HEK293 (cell line): ENCODE data around the gene ORC1.

Experiments used
- FEZF1 ChIP-seq: fragments of 450-650 bp; formaldehyde crosslinking; IDR thresholded peaks from 2 replicates; pipeline ENCODE4 v1.5.1; 2016; ENCODE audit warnings: missing biosample characterization, missing genetic modification characterization
- GLIS2 ChIP-seq: fragments of 450-650 bp; formaldehyde crosslinking; IDR thresholded peaks from 2 replicates; pipeline ENCODE4 v1.5.1; 2016; ENCODE audit warnings: missing biosample characterization, missing genetic modification characterization
- HOXA7 ChIP-seq: sonication (generic); formaldehyde crosslinking; IDR thresholded peaks from 2 replicates; pipeline ENCODE4 v1.8.1; 2022; ENCODE audit warnings: missing genetic modification reagents, borderline replicate concordance
- KLF10 ChIP-seq: fragments of 450-650 bp; IDR thresholded peaks from 2 replicates; pipeline ENCODE4 v1.5.1; 2018; ENCODE audit warnings: missing biosample characterization, mild to moderate bottlenecking, missing genetic modification characterization
- OSR2 ChIP-seq: fragments of 450-650 bp; formaldehyde crosslinking; IDR thresholded peaks from 2 replicates; pipeline ENCODE4 v1.5.1; 2016; ENCODE audit warnings: missing biosample characterization, missing genetic modification characterization
- OVOL3 ChIP-seq: fragments of 450-650 bp; formaldehyde crosslinking; IDR thresholded peaks from 2 replicates; pipeline ENCODE4 v1.5.1; 2016; ENCODE audit warnings: missing biosample characterization, missing genetic modification characterization
- PATZ1 ChIP-seq: fragments of 450-650 bp; formaldehyde crosslinking; IDR thresholded peaks from 2 replicates; pipeline ENCODE4 v1.5.1; 2016; ENCODE audit warnings: missing biosample characterization, missing genetic modification characterization
- SETDB1 ChIP-seq: IDR thresholded peaks from one replicate; pipeline ENCODE4 v1.6.1; 2017; ENCODE audit warnings: mild to moderate bottlenecking, low read length, moderate library complexity, mixed read lengths; ENCODE audit not compliant: insufficient read length
- YY1 ChIP-seq: fragments of 450-650 bp; formaldehyde crosslinking; IDR thresholded peaks from 2 replicates; pipeline ENCODE4 v1.5.1; 2018; ENCODE audit warnings: missing biosample characterization, missing genetic modification characterization
- YY2 ChIP-seq: fragments of 450-650 bp; formaldehyde crosslinking; IDR thresholded peaks from 2 replicates; pipeline ENCODE4 v1.5.1; 2016; ENCODE audit warnings: missing biosample characterization, missing genetic modification characterization
- ZBTB26 ChIP-seq: fragments of 450-650 bp; formaldehyde crosslinking; optimal IDR thresholded peaks from 2 replicates; pipeline ENCODE3; 2016; ENCODE audit warnings: missing biosample characterization, mild to moderate bottlenecking, missing genetic modification characterization
- ZBTB7A ChIP-seq: fragments of 450-650 bp; formaldehyde crosslinking; IDR thresholded peaks from 2 replicates; pipeline ENCODE4 v1.5.1; 2016; ENCODE audit warnings: low read depth, missing biosample characterization, missing genetic modification characterization
- ZNF202 ChIP-seq: fragments of 450-650 bp; formaldehyde crosslinking; IDR thresholded peaks from 2 replicates; pipeline ENCODE4 v1.5.1; 2016; ENCODE audit warnings: missing biosample characterization, missing genetic modification characterization, borderline replicate concordance
- ZNF23 ChIP-seq: fragments of 450-650 bp; formaldehyde crosslinking; IDR thresholded peaks from 2 replicates; pipeline ENCODE4 v1.5.1; 2016; ENCODE audit warnings: missing biosample characterization, missing genetic modification characterization, borderline replicate concordance
- ZNF416 ChIP-seq: fragments of 450-650 bp; formaldehyde crosslinking; IDR thresholded peaks from 2 replicates; pipeline ENCODE4 v1.5.1; 2016; ENCODE audit warnings: missing biosample characterization, missing genetic modification characterization
- ZNF529 ChIP-seq: fragments of 450-650 bp; formaldehyde crosslinking; IDR thresholded peaks from 2 replicates; pipeline ENCODE4 v1.5.1; 2017; ENCODE audit warnings: missing genetic modification characterization, missing biosample characterization; ENCODE audit not compliant: insufficient replicate concordance
- ZNF530 ChIP-seq: fragments of 450-650 bp; formaldehyde crosslinking; IDR thresholded peaks from 2 replicates; pipeline ENCODE4 v1.5.1; 2016; ENCODE audit warnings: low read depth, missing biosample characterization, missing genetic modification characterization
- ZNF626 ChIP-seq: fragments of 450-650 bp; sonication (Bioruptor Pico); formaldehyde crosslinking; IDR thresholded peaks from 2 replicates; pipeline ENCODE4 v1.5.1; 2018; ENCODE audit warnings: missing biosample characterization, missing genetic modification characterization, inconsistent platforms
- ZNF701 ChIP-seq: fragments of 450-650 bp; formaldehyde crosslinking; IDR thresholded peaks from 2 replicates; pipeline ENCODE4 v1.5.1; 2016; ENCODE audit warnings: missing biosample characterization, missing genetic modification characterization
- ZNF792 ChIP-seq: fragments of 450-650 bp; formaldehyde crosslinking; IDR thresholded peaks from 2 replicates; pipeline ENCODE4 v1.5.1; 2016; ENCODE audit warnings: missing biosample characterization, missing genetic modification characterization
- ZNF837 ChIP-seq: fragments of 450-650 bp; formaldehyde crosslinking; IDR thresholded peaks from 2 replicates; pipeline ENCODE4 v1.5.1; 2016; ENCODE audit warnings: missing biosample characterization, missing genetic modification characterization
- ZSCAN16 ChIP-seq: fragments of 450-650 bp; formaldehyde crosslinking; IDR thresholded peaks from 2 replicates; pipeline ENCODE4 v1.5.1; 2016; ENCODE audit warnings: missing biosample characterization, missing genetic modification characterization
- TF ChIP-seq, protein P1 (sequence below): sonication (generic); formaldehyde crosslinking; IDR thresholded peaks from 2 replicates; pipeline ENCODE4 v1.8.1; 2022; ENCODE audit warnings: mild to moderate bottlenecking, moderate library complexity, missing genetic modification reagents
- TF ChIP-seq, protein P2 (sequence below): fragments of 450-650 bp; formaldehyde crosslinking; IDR thresholded peaks from 2 replicates; pipeline ENCODE4 v1.5.1; 2016; ENCODE audit warnings: missing biosample characterization, missing genetic modification characterization
- TF ChIP-seq, protein P3 (sequence below): fragments of 450-650 bp; formaldehyde crosslinking; conservative IDR thresholded peaks from 2 replicates; pipeline ENCODE4 v1.5.1; 2016; ENCODE audit warnings: low read depth, missing biosample characterization, missing genetic modification characterization
- TF ChIP-seq, protein P4 (sequence below): fragments of 450-650 bp; formaldehyde crosslinking; IDR thresholded peaks from 2 replicates; pipeline ENCODE4 v1.5.1; 2017; ENCODE audit warnings: missing biosample characterization, mild to moderate bottlenecking, missing genetic modification characterization, moderate library complexity

The ORC1 gene

GRCh38 chr1:52365746-52366516, 38.3 kb downstream of the ORC1 start, which contains the start of gene CC2D1B (continued):
- no peak for TF ChIP-seq ZNF530 (tag by site-specific recombination)
- no peak for TF ChIP-seq ZNF202 (tag by site-specific recombination)
- TF ChIP-seq, protein P1, sequence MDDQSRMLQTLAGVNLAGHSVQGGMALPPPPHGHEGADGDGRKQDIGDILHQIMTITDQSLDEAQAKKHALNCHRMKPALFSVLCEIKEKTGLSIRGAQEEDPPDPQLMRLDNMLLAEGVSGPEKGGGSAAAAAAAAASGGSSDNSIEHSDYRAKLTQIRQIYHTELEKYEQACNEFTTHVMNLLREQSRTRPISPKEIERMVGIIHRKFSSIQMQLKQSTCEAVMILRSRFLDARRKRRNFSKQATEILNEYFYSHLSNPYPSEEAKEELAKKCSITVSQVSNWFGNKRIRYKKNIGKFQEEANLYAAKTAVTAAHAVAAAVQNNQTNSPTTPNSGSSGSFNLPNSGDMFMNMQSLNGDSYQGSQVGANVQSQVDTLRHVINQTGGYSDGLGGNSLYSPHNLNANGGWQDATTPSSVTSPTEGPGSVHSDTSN (CRISPR knock-in tag), result no peak
- no peak for TF ChIP-seq SETDB1
- no peak for TF ChIP-seq HOXA7
- peak; percentile 98 for TF ChIP-seq ZBTB26 (tag by site-specific recombination)
- TF ChIP-seq ZNF23 (tag by site-specific recombination), result no peak
- no peak for TF ChIP-seq YY2 (tag by site-specific recombination)
- TF ChIP-seq ZBTB7A, result peak; percentile 35; the same call in 1 of the 2 replicates
- no peak for TF ChIP-seq ZNF416 (tag by site-specific recombination)
- no peak for TF ChIP-seq ZNF792 (tag by site-specific recombination)
- TF ChIP-seq ZNF701 (tag by site-specific recombination), result no peak
- peak; percentile 91 for TF ChIP-seq PATZ1
- TF ChIP-seq OVOL3, result peak; percentile 76
- TF ChIP-seq, protein P2, sequence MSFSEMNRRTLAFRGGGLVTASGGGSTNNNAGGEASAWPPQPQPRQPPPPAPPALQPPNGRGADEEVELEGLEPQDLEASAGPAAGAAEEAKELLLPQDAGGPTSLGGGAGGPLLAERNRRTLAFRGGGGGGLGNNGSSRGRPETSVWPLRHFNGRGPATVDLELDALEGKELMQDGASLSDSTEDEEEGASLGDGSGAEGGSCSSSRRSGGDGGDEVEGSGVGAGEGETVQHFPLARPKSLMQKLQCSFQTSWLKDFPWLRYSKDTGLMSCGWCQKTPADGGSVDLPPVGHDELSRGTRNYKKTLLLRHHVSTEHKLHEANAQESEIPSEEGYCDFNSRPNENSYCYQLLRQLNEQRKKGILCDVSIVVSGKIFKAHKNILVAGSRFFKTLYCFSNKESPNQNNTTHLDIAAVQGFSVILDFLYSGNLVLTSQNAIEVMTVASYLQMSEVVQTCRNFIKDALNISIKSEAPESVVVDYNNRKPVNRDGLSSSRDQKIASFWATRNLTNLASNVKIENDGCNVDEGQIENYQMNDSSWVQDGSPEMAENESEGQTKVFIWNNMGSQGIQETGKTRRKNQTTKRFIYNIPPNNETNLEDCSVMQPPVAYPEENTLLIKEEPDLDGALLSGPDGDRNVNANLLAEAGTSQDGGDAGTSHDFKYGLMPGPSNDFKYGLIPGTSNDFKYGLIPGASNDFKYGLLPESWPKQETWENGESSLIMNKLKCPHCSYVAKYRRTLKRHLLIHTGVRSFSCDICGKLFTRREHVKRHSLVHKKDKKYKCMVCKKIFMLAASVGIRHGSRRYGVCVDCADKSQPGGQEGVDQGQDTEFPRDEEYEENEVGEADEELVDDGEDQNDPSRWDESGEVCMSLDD, result 0 out of 2 replicates have a peak, but pooled peaks have one; percentile 57
- TF ChIP-seq KLF10 (tag by site-specific recombination), result peak; percentile 98
- peak; percentile 86 for TF ChIP-seq FEZF1 (tag by site-specific recombination)
- no peak for TF ChIP-seq ZNF837 (tag by site-specific recombination)
- no peak for TF ChIP-seq ZNF626 (tag by site-specific recombination)
- no peak for TF ChIP-seq ZNF529 (tag by site-specific recombination)
- peak; percentile 98 for TF ChIP-seq OSR2 (tag by site-specific recombination)
- TF ChIP-seq YY1 (tag by site-specific recombination), result no peak
- peak; percentile 99 for TF ChIP-seq GLIS2
- peak; percentile 60; the same call in 1 of the 2 replicates for TF ChIP-seq ZSCAN16 (tag by site-specific recombination)
- TF ChIP-seq, protein P3, sequence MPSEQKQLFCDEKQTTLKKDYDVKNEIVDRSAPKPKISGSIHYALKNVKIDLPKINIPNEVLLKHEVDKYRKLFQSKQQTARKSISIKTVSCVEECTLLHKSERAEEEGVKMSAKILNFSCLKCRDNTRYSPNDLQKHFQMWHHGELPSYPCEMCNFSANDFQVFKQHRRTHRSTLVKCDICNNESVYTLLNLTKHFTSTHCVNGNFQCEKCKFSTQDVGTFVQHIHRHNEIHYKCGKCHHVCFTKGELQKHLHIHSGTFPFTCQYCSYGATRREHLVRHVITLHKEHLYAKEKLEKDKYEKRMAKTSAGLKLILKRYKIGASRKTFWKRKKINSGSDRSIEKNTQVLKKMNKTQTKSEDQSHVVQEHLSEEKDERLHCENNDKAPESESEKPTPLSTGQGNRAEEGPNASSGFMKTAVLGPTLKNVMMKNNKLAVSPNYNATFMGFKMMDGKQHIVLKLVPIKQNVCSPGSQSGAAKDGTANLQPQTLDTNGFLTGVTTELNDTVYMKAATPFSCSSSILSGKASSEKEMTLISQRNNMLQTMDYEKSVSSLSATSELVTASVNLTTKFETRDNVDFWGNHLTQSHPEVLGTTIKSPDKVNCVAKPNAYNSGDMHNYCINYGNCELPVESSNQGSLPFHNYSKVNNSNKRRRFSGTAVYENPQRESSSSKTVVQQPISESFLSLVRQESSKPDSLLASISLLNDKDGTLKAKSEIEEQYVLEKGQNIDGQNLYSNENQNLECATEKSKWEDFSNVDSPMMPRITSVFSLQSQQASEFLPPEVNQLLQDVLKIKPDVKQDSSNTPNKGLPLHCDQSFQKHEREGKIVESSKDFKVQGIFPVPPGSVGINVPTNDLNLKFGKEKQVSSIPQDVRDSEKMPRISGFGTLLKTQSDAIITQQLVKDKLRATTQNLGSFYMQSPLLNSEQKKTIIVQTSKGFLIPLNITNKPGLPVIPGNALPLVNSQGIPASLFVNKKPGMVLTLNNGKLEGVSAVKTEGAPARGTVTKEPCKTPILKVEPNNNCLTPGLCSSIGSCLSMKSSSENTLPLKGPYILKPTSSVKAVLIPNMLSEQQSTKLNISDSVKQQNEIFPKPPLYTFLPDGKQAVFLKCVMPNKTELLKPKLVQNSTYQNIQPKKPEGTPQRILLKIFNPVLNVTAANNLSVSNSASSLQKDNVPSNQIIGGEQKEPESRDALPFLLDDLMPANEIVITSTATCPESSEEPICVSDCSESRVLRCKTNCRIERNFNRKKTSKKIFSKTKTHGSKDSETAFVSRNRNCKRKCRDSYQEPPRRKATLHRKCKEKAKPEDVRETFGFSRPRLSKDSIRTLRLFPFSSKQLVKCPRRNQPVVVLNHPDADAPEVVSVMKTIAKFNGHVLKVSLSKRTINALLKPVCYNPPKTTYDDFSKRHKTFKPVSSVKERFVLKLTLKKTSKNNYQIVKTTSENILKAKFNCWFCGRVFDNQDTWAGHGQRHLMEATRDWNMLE (tag by site-specific recombination), result no peak
- TF ChIP-seq, protein P4, sequence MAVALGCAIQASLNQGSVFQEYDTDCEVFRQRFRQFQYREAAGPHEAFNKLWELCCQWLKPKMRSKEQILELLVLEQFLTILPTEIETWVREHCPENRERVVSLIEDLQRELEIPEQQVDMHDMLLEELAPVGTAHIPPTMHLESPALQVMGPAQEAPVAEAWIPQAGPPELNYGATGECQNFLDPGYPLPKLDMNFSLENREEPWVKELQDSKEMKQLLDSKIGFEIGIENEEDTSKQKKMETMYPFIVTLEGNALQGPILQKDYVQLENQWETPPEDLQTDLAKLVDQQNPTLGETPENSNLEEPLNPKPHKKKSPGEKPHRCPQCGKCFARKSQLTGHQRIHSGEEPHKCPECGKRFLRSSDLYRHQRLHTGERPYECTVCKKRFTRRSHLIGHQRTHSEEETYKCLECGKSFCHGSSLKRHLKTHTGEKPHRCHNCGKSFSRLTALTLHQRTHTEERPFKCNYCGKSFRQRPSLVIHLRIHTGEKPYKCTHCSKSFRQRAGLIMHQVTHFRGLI (tag by site-specific recombination), result peak; percentile 28; the same call in 1 of the 2 replicates
